Suprapubic skin (tissue), 4 donors: ENCODE results near the gene MAP1B.

Experiments
- CTCF ChIP-seq, 2 donors: fragments of 200-600 bp in 1 of 2; fragments of 450-650 bp in 1 of 2; sonication (generic) in 1 of 2; IDR thresholded peaks; one replicate each; pipeline ENCODE4 v1.5.1; 2016 to 2019; ENCODE audit warnings: antibody characterized with exemption in 2 of 2, mild to moderate bottlenecking in 1 of 2, moderate library complexity in 1 of 2
- POLR2A ChIP-seq, 2 donors: fragments of 450-650 bp; IDR thresholded peaks; one replicate each; pipeline ENCODE4 v1.6.1; 2017; ENCODE audit warnings: antibody characterized with exemption in 2 of 2, mild to moderate bottlenecking in 2 of 2, moderate library complexity in 2 of 2
- POLR2AphosphoS5 ChIP-seq, 3 donors: sonication (generic); formaldehyde crosslinking; IDR thresholded peaks; one replicate each; pipeline ENCODE4 v1.6.1; 2017; ENCODE audit warnings: antibody characterized with exemption in 3 of 3

GRCh38 chr5:72074251-72074650 lies 33.0 kb upstream of the MAP1B start:
- TF ChIP-seq CTCF (IDR thresholded peaks at IDR 0.05) (no peak), POLR2A (IDR thresholded peaks at IDR 0.05) (no peak), POLR2AphosphoS5 (IDR thresholded peaks at IDR 0.05) (no peak)
